Measurements from ENCODE around the gene ADSS2.
"Not testable (repeated sequence)": the region's sequence is repeated elsewhere in the genome, so short reads cannot be mapped to it uniquely, and the experiment has no call there.

Gene ADSS2

GRCh38 chr1:244403431-244403830 is 48.3 kb downstream of the ADSS2 start:
- intact Hi-C loops (cut with DNase I) = no loop called here

GRCh38 chr1:244400974-244401373 is 50.7 kb downstream of the ADSS2 start:
- intact Hi-C loops (cut with DNase I) = no loop called here
- no peak for DNase-seq

More at GRCh38 chr1:244403431-244403830, 48.3 kb downstream of the ADSS2 start:
- DNase-seq = no peak

GRCh38 chr1:244397131-244397530 is 54.6 kb downstream of the ADSS2 start:
- intact Hi-C loops (cut with DNase I) = no loop called here
- DNase-seq = no peak

GRCh38 chr1:244395965-244396364 is 55.7 kb downstream of the ADSS2 start:
- intact Hi-C loops (cut with DNase I) = no loop called here

GRCh38 chr1:244394826-244395765 is 56.6 kb downstream of the ADSS2 start:
- intact Hi-C loops (cut with DNase I) = no loop called here
- peak in 1 of 10 donors; percentile 80 for DNase-seq

More at GRCh38 chr1:244395965-244396364, 55.7 kb downstream of the ADSS2 start:
- no peak for DNase-seq

GRCh38 chr1:244394346-244394745 is 57.4 kb downstream of the ADSS2 start:
- DNase-seq = no peak
- intact Hi-C loops (cut with DNase I) = no loop called here

GRCh38 chr1:244393604-244394176 is 58.0 kb downstream of the ADSS2 start:
- no peak for DNase-seq
- intact Hi-C loops (cut with DNase I) = no loop called here

GRCh38 chr1:244391761-244392160 is 59.9 kb downstream of the ADSS2 start:
- peak in 1 of 10 donors; percentile 10 for DNase-seq
- intact Hi-C loops (cut with DNase I) = no loop called here

GRCh38 chr1:244388961-244389360 is 62.7 kb downstream of the ADSS2 start:
- intact Hi-C loops (cut with DNase I) = no loop called here

GRCh38 chr1:244387415-244387814 is 64.3 kb downstream of the ADSS2 start:
- intact Hi-C loops (cut with DNase I) = no loop called here
- peak in 1 of 10 donors; percentile 12 for DNase-seq

More at GRCh38 chr1:244388961-244389360, 62.7 kb downstream of the ADSS2 start:
- no peak for DNase-seq

- intact Hi-C loops (cut with DNase I) = no loop called here
- no peak for DNase-seq
These were observed 65.1 kb downstream of the ADSS2 start for GRCh38 chr1:244386595-244386994.

- peak in 1 of 10 donors; percentile 10 for DNase-seq
These were observed 67.6 kb downstream of the ADSS2 start for GRCh38 chr1:244384066-244384465.

GRCh38 chr1:244383278-244383884 is 68.3 kb downstream of the ADSS2 start:
- DNase-seq = peak in 1 of 10 donors; percentile 9
- intact Hi-C loops (cut with DNase I) = no loop called here

More at GRCh38 chr1:244384066-244384465, 67.6 kb downstream of the ADSS2 start:
- intact Hi-C loops (cut with DNase I) = no loop called here

GRCh38 chr1:244381878-244382565 is 69.7 kb downstream of the ADSS2 start:
- DNase-seq = peak in 1 of 10 donors; percentile 2

GRCh38 chr1:244376126-244376525 is 75.6 kb downstream of the ADSS2 start:
- intact Hi-C loops (cut with DNase I) = no loop called here
- no peak for DNase-seq

More at GRCh38 chr1:244381878-244382565, 69.7 kb downstream of the ADSS2 start:
- intact Hi-C loops (cut with DNase I) = no loop called here

GRCh38 chr1:244375051-244375450 is 76.7 kb downstream of the ADSS2 start:
- intact Hi-C loops (cut with DNase I) = no loop called here
- DNase-seq = no peak

GRCh38 chr1:244374484-244374883 is 77.2 kb downstream of the ADSS2 start:
- DNase-seq; intact Hi-C loops (cut with DNase I): not testable (repeated sequence)

GRCh38 chr1:244371242-244372141 is 80.2 kb downstream of the ADSS2 start:
- intact Hi-C loops (cut with DNase I) = no loop called here
- no peak for DNase-seq

GRCh38 chr1:244370060-244370637 is 81.6 kb downstream of the ADSS2 start:
- intact Hi-C loops (cut with DNase I) = no loop called here
- DNase-seq = no peak

All from posterior cingulate gyrus (tissue), 11 donors.